Mucosa of gallbladder (tissue), 1 donor: ENCODE measurements around the gene FMNL2. TPM values are rescaled to one million over a fixed set of nuclear protein-coding genes. Genes with fewer than 3 reads are reported as not detected.

ENCODE experiments used
- DNase-seq: peaks from one replicate; pipeline ENCODE4 v3.0.0-alpha.2; 2020; ENCODE audit warnings: low spot score
- total RNA-seq: library from RNA; stranded (reverse); gene quantifications from one replicate; pipeline ENCODE4 v1.2.1, GENCODE V29; 2021
- donor health status: DM: no; HTN: no; CAD: no.

FMNL2 gene
- total RNA-seq, 1 donor from 2014 or later: 24.7 TPM

- no peak for DNase-seq
These were observed 313.4 kb downstream of the FMNL2 start for GRCh38 chr2:152648336-152648735.

DNA sequence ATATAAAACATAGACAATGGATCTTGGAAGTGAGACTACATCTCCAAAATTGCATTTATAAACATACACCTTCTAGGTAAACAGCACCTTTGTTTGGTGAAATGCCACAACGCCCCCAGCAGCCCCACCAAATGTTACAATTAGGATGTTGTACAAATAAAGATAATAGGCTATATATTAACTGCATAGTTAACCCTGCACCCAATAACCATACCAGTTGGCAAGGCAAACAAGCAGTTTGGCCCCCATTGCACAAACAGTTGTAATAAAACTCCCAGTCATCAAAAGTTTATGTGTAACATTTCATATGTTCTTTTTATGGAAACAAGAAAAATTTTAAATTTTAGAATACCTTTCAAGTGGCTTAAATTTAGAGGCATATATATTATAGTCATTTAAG, 315.0 kb downstream of the FMNL2 start:
- no peak for DNase-seq

- DNase-seq: no peak
These were observed 315.9 kb downstream of the FMNL2 start for GRCh38 chr2:152650768-152651371.

DNA sequence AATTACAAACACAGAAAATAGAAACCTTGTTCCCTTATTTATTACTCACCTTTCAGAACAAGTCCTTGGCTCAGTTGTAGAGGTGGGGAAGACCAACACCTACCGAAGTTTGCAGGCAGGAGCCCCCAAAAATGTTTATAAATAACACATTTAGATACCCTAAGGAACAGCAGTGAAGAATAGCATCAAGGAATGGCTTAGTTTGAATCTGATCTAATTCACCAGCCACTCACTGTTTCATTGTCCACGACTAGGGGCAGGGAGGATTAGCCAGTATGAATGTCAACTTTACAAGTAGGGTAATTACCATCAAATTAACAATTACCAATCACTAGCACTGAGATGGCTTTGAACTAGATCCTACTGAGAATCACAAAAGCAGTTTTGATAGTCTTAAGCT, 316.9 kb downstream of the FMNL2 start:
- no peak for DNase-seq

DNA sequence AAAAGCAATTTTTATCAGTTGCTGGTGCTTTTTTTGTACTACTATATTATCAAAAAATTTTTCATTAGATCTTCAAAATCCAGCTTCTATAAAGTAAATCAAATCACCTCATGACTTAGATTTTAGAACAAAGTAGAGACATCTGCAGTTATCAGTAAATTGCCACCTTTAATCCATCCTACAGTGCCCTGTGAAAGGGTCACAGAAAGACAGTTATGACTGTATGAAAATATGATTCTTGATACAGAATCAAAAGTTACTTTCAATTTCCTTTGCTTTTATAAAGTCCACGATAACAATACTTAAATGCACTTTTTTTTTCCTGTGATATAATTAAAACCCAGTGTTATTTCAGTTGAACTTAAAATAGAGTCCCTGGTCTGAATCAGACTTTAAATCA, 320.9 kb downstream of the FMNL2 start:
- no peak for DNase-seq

GRCh38 chr2:152657043-152657442, 322.1 kb downstream of the FMNL2 start:
- DNase-seq: no peak

- no peak for DNase-seq
These were observed 323.2 kb downstream of the FMNL2 start for GRCh38 chr2:152658221-152658620.

GRCh38 chr2:152661076-152661475, 326.1 kb downstream of the FMNL2 start:
- DNase-seq: no peak

GRCh38 chr2:152664725-152665124, 329.8 kb downstream of the FMNL2 start:
- no peak for DNase-seq

GRCh38 chr2:152674334-152674733, 339.4 kb downstream of the FMNL2 start:
- no peak for DNase-seq

GRCh38 chr2:152676461-152676860, 341.5 kb downstream of the FMNL2 start:
- no peak for DNase-seq

GRCh38 chr2:152678808-152679207, 343.8 kb downstream of the FMNL2 start:
- no peak for DNase-seq

DNA sequence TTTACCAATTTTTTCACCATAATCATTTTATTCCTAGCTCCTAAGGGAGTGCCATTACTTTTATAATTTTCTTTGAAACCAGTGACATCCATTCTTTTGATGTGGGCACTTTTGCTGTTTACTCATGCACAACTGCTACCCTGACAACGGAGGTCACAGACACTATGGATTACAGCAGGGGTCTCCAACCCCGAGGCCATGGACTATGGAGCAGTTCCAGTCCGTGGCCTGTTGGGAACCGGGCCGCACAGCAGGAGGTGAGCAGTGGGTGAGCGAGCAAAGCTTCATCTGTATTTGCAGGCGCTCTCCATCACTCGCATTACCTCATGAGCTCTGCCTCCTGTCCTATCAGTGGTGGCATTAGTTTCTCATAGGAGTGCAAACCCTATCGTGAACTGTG, 347.7 kb downstream of the FMNL2 start:
- no peak for DNase-seq

- DNase-seq: no peak
These were observed 348.4 kb downstream of the FMNL2 start for GRCh38 chr2:152683400-152683799.

- DNase-seq: no peak
These were observed 351.3 kb downstream of the FMNL2 start for GRCh38 chr2:152686321-152686720.

GRCh38 chr2:152693033-152693432, 358.1 kb downstream of the FMNL2 start:
- no peak for DNase-seq

DNA sequence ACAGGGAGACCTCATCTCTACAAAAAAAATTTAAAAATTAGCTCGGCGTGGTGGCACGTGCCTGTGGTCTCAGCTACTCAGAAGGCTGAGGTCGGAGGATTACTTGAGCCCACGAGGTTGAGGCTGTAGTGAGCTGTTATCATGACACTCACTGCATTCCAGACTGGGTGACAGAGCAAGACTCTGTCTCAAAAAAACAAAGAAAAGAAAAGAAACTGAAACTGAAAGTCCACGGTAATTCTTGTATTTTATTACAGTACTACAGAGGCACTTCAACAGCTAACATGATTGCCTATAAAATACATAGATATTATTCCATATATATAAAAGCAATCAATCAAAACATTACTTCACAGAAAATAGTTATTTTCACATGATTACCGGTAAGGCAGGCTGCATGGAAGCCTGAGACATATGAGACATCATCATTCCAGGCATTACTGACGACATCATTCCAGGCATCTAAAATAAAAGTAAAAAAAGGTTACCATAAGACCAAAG, 359.2 kb downstream of the FMNL2 start:
- DNase-seq: no peak

DNA sequence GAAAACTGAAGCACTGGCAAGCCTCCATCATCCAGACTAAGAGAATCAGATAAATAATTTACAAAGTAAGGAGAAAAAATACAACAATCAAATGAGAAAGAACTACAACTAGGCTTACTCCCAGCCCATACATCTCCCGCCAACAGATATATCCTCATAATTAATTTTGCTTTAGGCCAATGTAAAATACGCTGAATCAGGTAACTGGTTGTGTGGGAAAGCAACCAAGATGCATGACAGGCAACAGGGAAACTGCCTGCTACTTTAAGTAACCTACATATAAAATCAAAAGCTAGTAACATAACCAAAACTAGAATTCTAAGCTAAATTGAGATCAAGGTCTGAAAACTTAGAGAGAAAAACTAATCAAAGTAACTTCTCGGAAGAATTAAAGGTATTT, 360.8 kb downstream of the FMNL2 start:
- no peak for DNase-seq

DNA sequence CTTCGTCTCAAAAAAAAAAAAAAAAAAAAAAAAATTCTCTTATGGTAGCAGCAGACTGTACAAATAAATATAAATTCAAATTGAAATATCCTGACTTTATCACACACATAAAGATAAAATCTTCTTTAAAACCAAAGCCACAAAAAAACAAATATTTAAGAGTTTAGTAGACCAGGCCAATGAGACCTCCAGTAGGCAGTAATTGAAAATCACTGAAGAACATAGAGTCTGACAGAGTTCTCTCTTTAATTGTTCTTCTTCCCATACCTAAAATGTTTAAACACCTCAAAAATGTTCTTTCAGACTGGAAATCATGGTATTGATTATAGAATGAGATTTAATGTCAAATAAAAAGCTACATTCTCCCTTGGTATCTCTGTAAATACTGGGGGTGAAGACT, 361.5 kb downstream of the FMNL2 start:
- DNase-seq: no peak

Other genes starting within 250 kb of the FMNL2 start
- 1.8 TPM for gene CACNB4, start 236.1 kb upstream of the FMNL2 start, total RNA-seq
- 31.6 TPM for gene STAM2, start 159.4 kb upstream of the FMNL2 start, total RNA-seq